GM12875 (cell line): ENCODE results near the gene RAB20.
"Not testable (repeated sequence)": the region's sequence is repeated elsewhere in the genome, so short reads cannot be mapped to it uniquely, and the experiment has no call there.

Experiments
- H3K4me3 ChIP-seq: one replicate; pipeline ENCODE4 v1.5.1; 2011; ENCODE audit warnings: low read depth, low read length, control low read depth
- TF ChIP-seq, protein P1 (sequence below): IDR thresholded peaks from 2 replicates; pipeline ENCODE4 v1.5.1; 2011; ENCODE audit warnings: low read depth, mild to moderate bottlenecking, control low read depth, inconsistent platforms, low read length, moderate library complexity, borderline replicate concordance; ENCODE audit not compliant: insufficient read depth

The RAB20 gene

DNA sequence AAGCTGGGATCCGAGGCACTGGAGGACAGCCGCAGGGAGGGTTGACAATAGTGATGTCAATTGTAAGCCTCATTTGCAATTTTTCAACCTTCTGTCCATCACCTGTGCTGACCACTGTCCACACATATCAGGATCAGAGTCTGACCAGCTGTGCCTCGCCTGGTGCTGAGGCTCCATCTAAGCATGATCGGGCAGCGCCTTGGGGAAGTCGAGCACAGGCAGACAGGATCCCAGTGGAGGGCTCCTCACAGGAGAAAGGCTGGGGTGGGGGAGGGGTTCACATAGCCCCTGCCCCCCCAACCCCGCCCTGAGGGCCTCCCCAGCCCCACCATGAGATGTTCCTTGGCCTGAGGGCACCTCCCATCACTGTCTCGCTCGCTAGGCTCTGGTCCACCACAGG lies 60.3 kb downstream of the RAB20 start:
- H3K4me3 ChIP-seq, result no peak overlapping the region
- TF ChIP-seq, protein P1, sequence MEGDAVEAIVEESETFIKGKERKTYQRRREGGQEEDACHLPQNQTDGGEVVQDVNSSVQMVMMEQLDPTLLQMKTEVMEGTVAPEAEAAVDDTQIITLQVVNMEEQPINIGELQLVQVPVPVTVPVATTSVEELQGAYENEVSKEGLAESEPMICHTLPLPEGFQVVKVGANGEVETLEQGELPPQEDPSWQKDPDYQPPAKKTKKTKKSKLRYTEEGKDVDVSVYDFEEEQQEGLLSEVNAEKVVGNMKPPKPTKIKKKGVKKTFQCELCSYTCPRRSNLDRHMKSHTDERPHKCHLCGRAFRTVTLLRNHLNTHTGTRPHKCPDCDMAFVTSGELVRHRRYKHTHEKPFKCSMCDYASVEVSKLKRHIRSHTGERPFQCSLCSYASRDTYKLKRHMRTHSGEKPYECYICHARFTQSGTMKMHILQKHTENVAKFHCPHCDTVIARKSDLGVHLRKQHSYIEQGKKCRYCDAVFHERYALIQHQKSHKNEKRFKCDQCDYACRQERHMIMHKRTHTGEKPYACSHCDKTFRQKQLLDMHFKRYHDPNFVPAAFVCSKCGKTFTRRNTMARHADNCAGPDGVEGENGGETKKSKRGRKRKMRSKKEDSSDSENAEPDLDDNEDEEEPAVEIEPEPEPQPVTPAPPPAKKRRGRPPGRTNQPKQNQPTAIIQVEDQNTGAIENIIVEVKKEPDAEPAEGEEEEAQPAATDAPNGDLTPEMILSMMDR, result no peak

DNA sequence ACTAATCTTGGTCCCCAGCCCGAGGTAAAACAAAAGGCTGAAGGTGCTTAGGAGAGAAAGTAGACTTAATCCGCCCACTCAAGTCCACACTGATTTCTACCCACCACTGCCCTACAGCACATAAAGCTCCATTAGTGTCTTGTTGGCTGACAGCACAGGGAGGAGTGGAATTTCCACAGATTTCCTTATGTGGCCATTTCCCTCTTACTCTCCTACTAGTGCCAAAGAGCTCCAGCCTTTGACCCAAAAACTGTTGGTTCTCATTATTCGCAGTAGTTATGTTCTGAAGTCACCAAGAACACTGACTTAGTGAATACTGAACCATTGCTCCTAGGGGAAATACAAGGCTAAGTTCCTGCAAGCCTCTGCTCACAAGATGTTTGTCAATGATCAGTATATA lies 61.2 kb downstream of the RAB20 start:
- TF ChIP-seq, protein P1, result no peak
- no peak overlapping the region for H3K4me3 ChIP-seq

DNA sequence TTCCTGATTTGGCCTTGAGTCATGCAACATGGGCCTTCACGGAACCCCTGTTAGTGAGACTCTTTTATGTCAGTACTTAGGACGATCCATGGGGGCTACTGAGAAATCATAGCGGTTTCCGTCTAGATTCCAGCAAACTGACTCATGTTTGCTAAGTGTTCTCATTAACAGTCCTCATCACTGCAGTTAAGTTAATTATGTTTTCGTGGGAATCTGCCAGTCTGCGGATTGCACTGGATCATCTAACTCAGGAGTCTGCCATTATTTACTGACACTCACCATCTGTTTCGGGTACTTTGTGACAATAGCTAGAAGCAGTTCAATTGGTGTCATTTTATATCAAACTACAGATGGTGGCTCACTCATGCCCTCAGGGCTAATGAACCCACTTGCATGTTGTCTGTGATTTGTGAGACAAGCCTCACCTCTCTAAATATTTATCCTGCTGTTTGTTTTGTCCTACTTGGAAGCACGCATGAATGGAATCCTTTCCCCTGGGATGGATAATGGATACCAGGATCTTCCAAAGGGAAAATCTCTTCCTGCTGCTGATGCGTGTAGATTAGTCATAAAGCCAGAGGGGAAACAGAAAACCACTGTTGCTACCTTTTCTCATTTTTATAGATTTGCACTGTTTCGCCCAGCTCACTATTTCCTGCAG lies 61.8 kb downstream of the RAB20 start:
- no peak overlapping the region for H3K4me3 ChIP-seq
- TF ChIP-seq, protein P1, result no peak

DNA sequence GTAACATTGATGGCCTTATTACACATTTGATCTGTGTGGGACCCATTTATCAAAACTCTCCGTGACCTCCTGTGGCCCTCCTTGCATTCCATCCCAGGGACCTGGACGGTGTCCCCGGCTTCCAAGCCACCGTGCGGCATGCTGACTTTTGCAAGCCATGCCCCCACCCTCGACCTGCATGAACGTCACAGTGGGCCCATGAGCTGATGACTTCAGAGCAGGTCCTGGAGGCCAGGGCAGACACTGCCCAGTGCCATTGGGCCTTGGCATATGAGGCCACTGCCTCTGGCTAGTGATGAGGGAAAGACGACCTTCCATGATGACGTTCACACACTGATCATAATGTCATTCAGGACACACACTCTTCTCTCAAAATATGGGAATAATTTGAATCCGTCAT lies 62.8 kb downstream of the RAB20 start:
- no peak overlapping the region for H3K4me3 ChIP-seq
- TF ChIP-seq, protein P1, result no peak

DNA sequence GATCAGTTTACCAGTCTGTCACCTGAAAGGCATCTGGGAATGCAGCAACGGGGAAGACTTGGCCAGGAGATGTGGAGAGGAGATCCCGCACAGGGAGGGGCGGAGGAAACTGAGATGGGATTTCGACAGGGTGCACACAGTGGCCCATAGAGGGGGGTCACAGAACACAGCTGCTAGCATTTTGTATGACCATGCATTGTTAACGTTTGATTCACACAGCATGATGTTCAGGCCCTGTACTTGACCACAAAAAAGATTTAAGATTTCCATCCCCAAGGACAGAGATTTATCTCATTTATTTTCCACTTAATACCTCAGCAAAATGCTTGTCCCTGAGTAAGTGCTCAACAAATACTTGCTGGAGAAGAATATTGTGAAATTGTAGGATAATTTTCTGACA lies 63.2 kb downstream of the RAB20 start:
- no peak overlapping the region for H3K4me3 ChIP-seq
- TF ChIP-seq, protein P1, result no peak

DNA sequence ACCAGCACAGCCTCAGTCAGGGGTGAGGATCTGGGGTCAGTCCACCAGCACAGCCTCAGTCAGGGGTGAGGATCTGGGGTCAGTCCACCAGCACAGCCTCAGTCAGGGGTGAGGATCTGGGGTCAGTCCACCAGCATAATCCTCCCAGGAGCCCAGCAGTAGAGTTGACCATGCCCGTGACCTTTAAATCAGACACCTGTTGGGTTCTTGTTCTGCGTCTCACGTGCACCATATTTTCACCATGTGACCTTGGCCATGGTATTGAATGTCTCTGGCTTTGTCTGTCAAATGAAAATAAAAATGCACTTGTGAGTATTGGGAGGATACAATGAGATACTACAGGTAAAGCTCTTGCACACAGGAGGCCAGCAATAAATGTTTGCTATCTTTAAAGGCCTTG lies 63.6 kb downstream of the RAB20 start:
- not testable (repeated sequence) for H3K4me3 ChIP-seq

DNA sequence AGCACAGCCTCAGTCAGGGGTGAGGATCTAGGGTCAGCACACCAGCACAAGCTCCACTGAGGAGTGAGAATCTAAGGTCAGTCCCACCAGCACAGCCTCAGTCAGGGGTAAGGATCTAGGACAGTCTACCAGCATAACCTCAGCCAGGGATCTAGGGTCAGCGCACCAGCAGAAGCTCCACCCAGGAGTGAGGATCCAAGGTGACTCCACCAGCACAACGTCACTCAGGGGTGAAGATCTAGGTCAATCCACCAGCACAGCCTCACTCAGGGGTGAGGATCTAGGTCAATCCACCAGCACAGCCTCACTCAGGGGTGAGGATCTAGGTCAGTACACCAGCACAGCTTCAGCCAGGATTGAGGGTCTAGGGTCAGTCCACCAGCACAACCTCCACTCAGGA lies 64.5 kb downstream of the RAB20 start:
- TF ChIP-seq, protein P1, result no peak
- no peak overlapping the region for H3K4me3 ChIP-seq

DNA sequence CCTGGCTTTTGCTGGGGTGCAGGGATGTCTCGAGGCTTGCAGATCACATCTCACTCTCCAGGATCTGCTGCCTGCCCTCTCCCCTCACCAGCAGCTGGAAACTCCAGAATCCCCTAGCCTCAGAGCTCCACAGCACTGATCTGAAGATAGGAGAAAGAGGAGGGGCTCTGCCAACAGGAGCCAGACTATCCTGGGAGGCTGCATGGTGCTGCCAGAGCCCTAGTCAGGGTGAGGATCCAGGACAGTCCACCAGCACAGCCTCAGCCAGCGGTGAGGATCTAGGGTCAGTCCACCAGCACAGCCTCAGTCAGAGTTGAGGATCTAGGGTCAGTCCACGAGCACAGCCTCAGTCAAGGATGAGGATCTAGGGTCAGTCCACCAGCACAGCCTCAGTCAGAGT lies 65.2 kb downstream of the RAB20 start:
- H3K4me3 ChIP-seq, result no peak overlapping the region
- TF ChIP-seq, protein P1, result no peak
